BE2C (cell line): ENCODE data around the gene DCLK2.

Experiments
- DNase-seq: peaks from one replicate; pipeline ENCODE4 v3.0.0-alpha.2; 2020
- H3K27me3 ChIP-seq: fragments of 250-450 bp; sonication (Bioruptor Pico); 2 replicates; pipeline ENCODE4 v1.5.1; 2020; ENCODE audit warnings: mild to moderate bottlenecking
- H3K36me3 ChIP-seq: fragments of 250-450 bp; sonication (Bioruptor Pico); 2 replicates; pipeline ENCODE4 v1.5.1; 2020; ENCODE audit warnings: mild to moderate bottlenecking
- H3K4me1 ChIP-seq: fragments of 250-450 bp; sonication (Bioruptor Pico); 2 replicates; pipeline ENCODE4 v1.5.1; 2020
- H3K4me3 ChIP-seq: 2 replicates; pipeline ENCODE4 v1.5.1; 2011; ENCODE audit warnings: low read depth, low read length
- H3K9me3 ChIP-seq: fragments of 250-450 bp; sonication (Bioruptor Pico); 2 replicates; pipeline ENCODE4 v1.5.1; 2020
- CTCF ChIP-seq: IDR thresholded peaks from 2 replicates; pipeline ENCODE4 v1.5.1; 2012; ENCODE audit warnings: mild to moderate bottlenecking, low read depth, low read length

DCLK2 gene

DNA sequence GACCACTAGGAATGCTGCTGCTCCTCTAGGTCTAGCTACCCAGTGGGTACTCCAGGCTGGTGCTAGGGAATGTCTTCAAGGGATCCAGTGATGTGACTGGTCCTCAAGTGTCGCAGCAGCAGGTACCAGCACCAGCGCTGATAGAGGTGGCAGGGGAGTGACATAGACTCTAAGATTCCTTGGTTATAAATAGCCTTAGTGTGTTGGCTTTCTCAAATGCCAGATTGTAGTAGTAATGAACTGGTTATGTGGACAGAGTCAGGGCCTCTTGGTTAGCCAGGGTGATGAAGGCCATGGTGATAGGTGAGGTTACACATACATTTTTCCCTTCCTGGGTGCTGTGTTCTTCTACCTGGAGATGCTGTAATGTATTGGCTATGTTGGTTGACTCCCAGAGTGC lies 38.3 kb downstream of the DCLK2 start:
- no peak overlapping the region for H3K4me3 ChIP-seq
- no peaks in the 10 kb centered on the region for H3K27me3 ChIP-seq
- H3K4me1 ChIP-seq = no peaks in the 10 kb centered on the region; the same call in 1 of the 2 replicates
- TF ChIP-seq CTCF = no peak
- no peaks in the 10 kb centered on the region for H3K36me3 ChIP-seq
- DNase-seq = no peak
- H3K9me3 ChIP-seq = no peaks in the 10 kb centered on the region

GRCh38 chr4:150117094-150117493 lies 38.8 kb downstream of the DCLK2 start:
- no peaks in the 10 kb centered on the region for H3K36me3 ChIP-seq
- no peak overlapping the region for H3K4me3 ChIP-seq
- peak; percentile 16 for DNase-seq
- no peaks in the 10 kb centered on the region for H3K9me3 ChIP-seq
- H3K27me3 ChIP-seq = no peaks in the 10 kb centered on the region
- H3K4me1 ChIP-seq = no peaks in the 10 kb centered on the region; the same call in 1 of the 2 replicates
- TF ChIP-seq CTCF = no peak

DNA sequence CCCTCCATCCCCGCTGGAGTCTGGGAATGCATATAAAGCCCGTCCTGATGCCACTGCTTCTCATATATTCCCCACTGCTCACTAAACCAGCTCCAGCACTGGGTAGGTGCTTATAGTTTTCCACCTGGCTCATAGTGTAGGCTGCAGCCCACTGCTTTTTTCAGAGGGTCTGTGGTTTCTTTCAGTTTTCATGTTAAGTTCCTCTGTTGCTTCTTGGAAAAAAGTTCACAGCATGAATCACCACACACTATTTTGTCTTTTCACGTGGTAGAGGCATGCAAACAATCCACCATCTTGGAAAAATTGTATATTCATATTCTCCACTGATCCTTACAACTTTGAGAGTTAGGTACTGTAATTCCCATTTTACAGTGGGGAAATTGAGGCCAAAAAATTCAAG lies 39.4 kb downstream of the DCLK2 start:
- H3K4me3 ChIP-seq = no peak overlapping the region
- TF ChIP-seq CTCF = no peak
- H3K36me3 ChIP-seq = no peaks in the 10 kb centered on the region
- DNase-seq = no peak
- H3K4me1 ChIP-seq = no peaks in the 10 kb centered on the region; the same call in 1 of the 2 replicates
- no peaks in the 10 kb centered on the region for H3K27me3 ChIP-seq
- H3K9me3 ChIP-seq = no peaks in the 10 kb centered on the region

GRCh38 chr4:150119492-150119891 lies 41.2 kb downstream of the DCLK2 start:
- Histone ChIP-seq H3K4me1 (no peaks in the 10 kb centered on the region; the same call in 1 of the 2 replicates), H3K36me3 (no peaks in the 10 kb centered on the region), H3K27me3 (no peaks in the 10 kb centered on the region), H3K4me3 (no peak overlapping the region), H3K9me3 (no peaks in the 10 kb centered on the region)
- no peak for TF ChIP-seq CTCF
- no peak for DNase-seq

DNA sequence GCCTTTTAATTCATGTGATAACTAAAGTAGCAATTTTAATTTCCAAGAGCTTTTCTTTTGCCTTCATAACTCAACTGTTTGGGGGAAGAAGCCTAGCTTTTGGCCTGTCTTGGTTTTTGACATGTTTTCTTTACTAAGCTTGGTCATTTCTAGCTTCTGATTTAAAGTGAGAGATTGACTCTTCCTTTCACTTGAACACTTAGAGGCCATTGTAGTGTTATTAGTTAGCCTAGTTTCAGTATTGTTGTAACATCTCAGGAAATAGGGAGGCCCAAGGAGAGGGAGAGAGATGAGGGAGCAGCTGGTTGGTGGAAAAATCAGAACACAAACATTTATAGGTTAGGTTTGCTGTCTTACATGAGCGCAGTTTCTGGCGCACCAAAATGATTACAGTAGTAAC lies 44.8 kb downstream of the DCLK2 start:
- no peak overlapping the region for H3K4me3 ChIP-seq
- no peaks in the 10 kb centered on the region for H3K36me3 ChIP-seq
- TF ChIP-seq CTCF = no peak
- H3K27me3 ChIP-seq = no peaks in the 10 kb centered on the region
- no peaks in the 10 kb centered on the region for H3K4me1 ChIP-seq
- no peak for DNase-seq
- H3K9me3 ChIP-seq = no peaks in the 10 kb centered on the region

DNA sequence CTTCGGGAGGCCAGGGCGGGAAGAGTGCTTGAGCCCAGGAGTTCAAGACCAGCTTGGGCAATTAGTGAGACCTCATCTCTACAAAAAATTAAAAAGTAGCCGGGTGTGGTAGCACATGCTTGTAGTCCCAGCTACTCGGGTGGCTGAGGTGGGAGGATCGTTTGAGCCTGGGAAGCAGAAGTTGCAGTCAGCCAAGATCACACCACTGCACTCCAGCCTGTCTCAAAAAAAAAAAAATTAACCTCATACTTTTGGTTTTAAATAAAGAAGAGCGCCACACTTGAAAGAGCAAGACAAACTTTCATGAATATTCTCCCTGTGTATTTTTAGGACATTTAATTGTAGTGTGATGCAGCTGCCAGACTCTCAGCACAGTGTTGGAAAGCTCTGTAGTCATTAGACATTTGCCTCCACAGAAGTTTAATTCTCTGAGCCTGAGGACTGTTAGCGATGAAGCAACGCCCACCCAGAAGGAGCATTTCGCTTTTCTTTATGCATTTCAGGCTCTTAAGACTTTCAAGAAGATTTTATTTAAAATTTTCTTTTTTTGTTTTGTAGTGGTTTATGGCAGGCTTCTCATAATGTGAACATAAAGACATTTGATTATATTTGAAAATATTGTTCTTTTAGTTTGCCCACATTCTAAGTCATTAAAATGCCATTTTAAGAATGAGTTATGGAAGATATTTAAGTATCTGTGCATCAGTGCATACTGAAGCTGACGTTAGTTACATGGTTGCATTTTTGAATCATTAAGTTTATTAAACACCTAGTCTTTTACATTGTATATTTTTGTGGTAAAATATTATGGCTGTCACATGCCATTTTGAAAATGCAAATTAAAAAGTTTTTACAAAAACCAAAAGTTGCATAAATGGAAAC lies 45.8 kb downstream of the DCLK2 start:
- TF ChIP-seq CTCF = no peak
- Histone ChIP-seq H3K27me3 (no peaks in the 10 kb centered on the region), H3K4me3 (no peak overlapping the region), H3K4me1 (no peaks in the 10 kb centered on the region), H3K36me3 (no peaks in the 10 kb centered on the region), H3K9me3 (no peaks in the 10 kb centered on the region)
- DNase-seq = no peak
